IMR-90 (cell line): Measurements from ENCODE around the gene ARL14EP. TPM values are rescaled to one million over a fixed set of nuclear protein-coding genes. Genes with fewer than 3 reads are reported as not detected.

Experiments
- ATAC-seq: fragments of 200-7000 bp; cut with Tn5 transposase; 2 replicates; pipeline ENCODE4 v1.9.1; 2020; ENCODE audit warnings: low read depth, mild to moderate bottlenecking, moderate library complexity
- BruUV-seq: library from RNA; stranded (reverse); fragments of 400-500 nt; replicated peaks from 2 replicates; lab custom pipeline; 2021; lab: Mats Ljungman, UMichigan
- CTCF ChIA-PET: fragments of 300-600 bp; formaldehyde crosslinking; extraction: SDS; loops from one replicate; lab custom pipeline; 2021; ENCODE audit warnings: antibody characterized with exemption; lab: Yijun Ruan, JAX
- POLR2A ChIA-PET: fragments of 300-600 bp; sonication (Branson Sonifier 250); formaldehyde crosslinking; loops from one replicate; lab custom pipeline; 2022; ENCODE audit warnings: antibody characterized with exemption; ENCODE audit not compliant: unreplicated experiment; lab: Charles Lee
- DNase-seq: peaks from one replicate; pipeline ENCODE4 v3.0.0; 2013
- H2AFZ ChIP-seq: replicated peaks from 2 replicates; pipeline ENCODE3; 2013; ENCODE audit warnings: low read length, mild to moderate bottlenecking; ENCODE audit not compliant: poor library complexity
- H2AK5ac ChIP-seq: 2 replicates; pipeline ENCODE4 v1.6.1; 2013; ENCODE audit warnings: low read depth, low read length, inconsistent platforms
- H2AK9ac ChIP-seq: replicated peaks from 2 replicates; pipeline ENCODE3; 2013; ENCODE audit warnings: mild to moderate bottlenecking, low read depth, low read length, moderate library complexity; ENCODE audit not compliant: poor library complexity
- H2BK120ac ChIP-seq: 2 replicates; pipeline ENCODE4 v1.6.1; 2013; ENCODE audit warnings: low read depth, low read length, inconsistent platforms
- H2BK15ac ChIP-seq: 3 replicates; pipeline ENCODE4 v1.6.1; 2013; ENCODE audit warnings: low read depth, low read length, inconsistent platforms
- H2BK20ac ChIP-seq: 2 replicates; pipeline ENCODE4 v1.6.1; 2013; ENCODE audit warnings: low read depth, mild to moderate bottlenecking, inconsistent platforms, low read length, moderate library complexity
- H2BK5ac ChIP-seq: 2 replicates; pipeline ENCODE4 v1.6.1; 2013; ENCODE audit warnings: mild to moderate bottlenecking, low read depth, low read length, inconsistent platforms; ENCODE audit not compliant: poor library complexity, severe bottlenecking
- H3K14ac ChIP-seq: replicated peaks from 2 replicates; pipeline ENCODE4 v1.6.1; 2013; ENCODE audit warnings: low read depth, low read length, inconsistent platforms
- H3K18ac ChIP-seq: 2 replicates; pipeline ENCODE4 v1.6.1; 2013; ENCODE audit warnings: low read depth, low read length, control low read depth
- H3K23ac ChIP-seq: 2 replicates; pipeline ENCODE4 v1.6.1; 2013; ENCODE audit warnings: low read depth, low read length, inconsistent platforms
- H3K27ac ChIP-seq: 2 replicates; pipeline ENCODE4 v1.5.1; 2013; ENCODE audit warnings: mild to moderate bottlenecking, control low read depth, low read length; ENCODE audit not compliant: insufficient read depth
- H3K27me3 ChIP-seq: 2 replicates; pipeline ENCODE4 v1.6.1; 2013; ENCODE audit warnings: low read length; ENCODE audit not compliant: control insufficient read depth, insufficient read depth
- H3K36me3 ChIP-seq: 2 replicates; pipeline ENCODE4 v1.6.1; 2013; ENCODE audit warnings: low read length, mixed read lengths; ENCODE audit not compliant: control insufficient read depth, insufficient read depth
- H3K4ac ChIP-seq: 2 replicates; pipeline ENCODE4 v1.6.1; 2013; ENCODE audit warnings: low read depth, low read length, inconsistent platforms
- H3K4me1 ChIP-seq: 2 replicates; pipeline ENCODE4 v1.6.1; 2013; ENCODE audit warnings: low read length, mixed read lengths; ENCODE audit not compliant: control insufficient read depth, insufficient read depth
- H3K4me2 ChIP-seq: 2 replicates; pipeline ENCODE4 v1.6.1; 2013; ENCODE audit warnings: low read depth, mild to moderate bottlenecking, control low read depth, low read length, moderate library complexity
- H3K4me3 ChIP-seq: 2 replicates; pipeline ENCODE4 v1.5.1; 2013; ENCODE audit warnings: low read depth, mild to moderate bottlenecking, control low read depth, low read length, moderate library complexity; ENCODE audit not compliant: insufficient read depth
- H3K56ac ChIP-seq: 2 replicates; pipeline ENCODE4 v1.6.1; 2013; ENCODE audit warnings: low read length, inconsistent platforms; ENCODE audit not compliant: insufficient read depth; ENCODE audit errors: extremely low read depth
- H3K79me1 ChIP-seq, 2 experiments: 2 replicates each; pipeline ENCODE4 v1.6.1; 2013; ENCODE audit warnings: low read length in 2 of 2, inconsistent platforms in 1 of 2, low read depth in 1 of 2
- H3K9ac ChIP-seq: 2 replicates; pipeline ENCODE4 v1.6.1; 2013; ENCODE audit warnings: low read depth, low read length, control low read depth
- H3K9me1 ChIP-seq: 2 replicates; pipeline ENCODE4 v1.6.1; 2013; ENCODE audit warnings: low read length, inconsistent platforms; ENCODE audit not compliant: insufficient read depth
- H3K9me3 ChIP-seq: 2 replicates; pipeline ENCODE4 v1.6.1; 2013; ENCODE audit warnings: low read length; ENCODE audit not compliant: control insufficient read depth, insufficient read depth
- H4K20me1 ChIP-seq: 2 replicates; pipeline ENCODE4 v1.6.1; 2013; ENCODE audit warnings: low read length, inconsistent platforms; ENCODE audit not compliant: insufficient read depth
- H4K5ac ChIP-seq: 2 replicates; pipeline ENCODE4 v1.6.1; 2013; ENCODE audit warnings: mild to moderate bottlenecking, low read depth, low read length, control low read depth
- H4K8ac ChIP-seq, 2 experiments: 2 replicates each; pipeline ENCODE4 v1.6.1; 2013; ENCODE audit warnings: low read depth in 2 of 2, low read length in 2 of 2, control low read depth in 1 of 2, inconsistent platforms in 1 of 2
- H4K91ac ChIP-seq: 2 replicates; pipeline ENCODE4 v1.6.1; 2013; ENCODE audit warnings: low read depth, low read length, inconsistent platforms; ENCODE audit not compliant: insufficient read depth
- MXI1 ChIP-seq: IDR thresholded peaks from 2 replicates; pipeline ENCODE4 v1.6.1; 2012; ENCODE audit warnings: low read depth, mild to moderate bottlenecking, low read length, moderate library complexity, borderline replicate concordance
- POLR2A ChIP-seq: IDR thresholded peaks from 2 replicates; pipeline ENCODE4 v1.6.1; 2012; ENCODE audit warnings: mild to moderate bottlenecking, low read depth, low read length
- WGBS, 2 experiments: methylation state at CpG; one replicate each; pipeline versions ENCODE4 v1.1.5 to v1.1.7; 2013; ENCODE audit warnings: missing lambda C conversion rate in 2 of 2; ENCODE audit not compliant: insufficient read length in 1 of 2; ENCODE audit errors: extremely low coverage in 2 of 2; 5-methylcytosine and 5-hydroxymethylcytosine counted together
- dilution Hi-C: fragments of 300-500 bp; cut with HindIII; formaldehyde crosslinking; loops from one replicate; pipeline ENCODE4 v1.14.3; 2018; ENCODE audit warnings: low sequenced_read_pairs; ENCODE audit not compliant: unreplicated experiment
- in situ Hi-C: fragments of 300-500 bp; cut with MboI; formaldehyde crosslinking; loops from 3 replicates; pipeline ENCODE4 v1.14.3; 2019; ENCODE audit warnings: low sequenced_read_pairs, inconsistent platforms, mixed read lengths
- intact Hi-C: fragments of 100-400 bp; cut with micrococcal nuclease; formaldehyde crosslinking; loops from 2 replicates; pipeline ENCODE4 v1.10.0; 2022
- polyA plus RNA-seq, 3 experiments: library from polyadenylated mRNA; depleted of rRNA; stranded (reverse); fragments of >200 nt; gene quantifications; 2 replicates each; pipeline ENCODE4 v1.2.3, GENCODE V29; 2012; ENCODE audit warnings: low replicate concordance in 1 of 3
- total RNA-seq: library from RNA; depleted of rRNA; stranded (reverse); fragments of >200 nt; gene quantifications from 2 replicates; pipeline ENCODE4 v1.2.3, GENCODE V29; 2012
- TF ChIP-seq, protein P1 (sequence below): conservative IDR thresholded peaks from 2 replicates; pipeline ENCODE4 v1.5.1; 2012; ENCODE audit warnings: mild to moderate bottlenecking, low read depth, low read length, improper control_type of control experiment

The ARL14EP gene
- total and polyA plus RNA-seq, 2 of the 4 experiments (the other 2 are of a cell fraction), result 13.8 to 15.7 TPM

DNA sequence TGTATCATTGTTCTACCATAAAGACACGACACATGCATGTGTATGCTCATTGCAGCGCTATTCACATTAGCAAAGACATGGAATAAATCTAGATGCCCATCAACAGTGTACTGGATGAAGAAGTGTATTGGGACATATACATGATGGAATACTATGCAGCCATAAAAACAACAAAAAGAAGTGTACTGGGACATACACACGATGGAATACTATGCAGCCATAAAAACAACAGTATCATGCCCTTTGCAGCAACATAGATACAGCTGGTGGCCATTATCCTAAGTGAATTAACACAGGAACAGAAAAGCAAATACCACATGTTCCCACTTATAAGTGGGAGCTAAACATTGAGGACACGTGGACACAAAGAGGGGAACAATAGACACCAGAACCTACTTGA lies 22.7 kb downstream of the ARL14EP start:
- ChIA-PET POLR2A (no interaction called here), CTCF (interaction anchor here (0.6 to 0.8 kb wide), 2 partner anchors 513 to 569 kb away, joined by 4 to 6 read pairs; no protein-coding TSS in a partner anchor)
- Histone ChIP-seq H4K8ac (no peak overlapping the region), H3K23ac (no peak overlapping the region), H2BK5ac (no peak overlapping the region), H3K56ac (no peak overlapping the region), H2BK20ac (no peak overlapping the region), H3K27ac (no peak overlapping the region), H2BK15ac (no peak overlapping the region), H3K9me3 (no peaks in the 10 kb centered on the region), H3K14ac (no peak overlapping the region), H3K9ac (no peak overlapping the region), H2BK120ac (no peak overlapping the region), H4K91ac (no peak overlapping the region), H3K27me3 (no peaks in the 10 kb centered on the region), H2AK5ac (no peak overlapping the region), H3K4me1 (no peaks in the 10 kb centered on the region), H2AFZ (no peak overlapping the region), H2AK9ac (no peak overlapping the region), H3K79me1 (no peaks in the 10 kb centered on the region), H3K4me2 (no peak overlapping the region), H3K9me1 (peaks cover 2% of the 10 kb centered on the region; the same call in 1 of the 2 replicates), H3K36me3 (no peaks in the 10 kb centered on the region), H3K18ac (no peak overlapping the region), H3K4me3 (no peak overlapping the region), H4K5ac (no peak overlapping the region), H4K20me1 (no peaks in the 10 kb centered on the region), H3K4ac (no peak overlapping the region)
- ATAC-seq (no peak), DNase-seq (no peak)
- WGBS, 2 experiments, result no CpG with 5 or more reads among the region's 4 CpGs
- BruUV-seq, result no TSS peak
- intact Hi-C loops, result loop anchor here (1.0 to 2.0 kb wide), 4 partner anchors 307 to 573 kb away; no protein-coding TSS in a partner anchor
- in situ Hi-C loops, result loop anchor here (10.0 kb wide), 1 partner anchor 579 kb away; no protein-coding TSS in a partner anchor
- TF ChIP-seq, protein P1, sequence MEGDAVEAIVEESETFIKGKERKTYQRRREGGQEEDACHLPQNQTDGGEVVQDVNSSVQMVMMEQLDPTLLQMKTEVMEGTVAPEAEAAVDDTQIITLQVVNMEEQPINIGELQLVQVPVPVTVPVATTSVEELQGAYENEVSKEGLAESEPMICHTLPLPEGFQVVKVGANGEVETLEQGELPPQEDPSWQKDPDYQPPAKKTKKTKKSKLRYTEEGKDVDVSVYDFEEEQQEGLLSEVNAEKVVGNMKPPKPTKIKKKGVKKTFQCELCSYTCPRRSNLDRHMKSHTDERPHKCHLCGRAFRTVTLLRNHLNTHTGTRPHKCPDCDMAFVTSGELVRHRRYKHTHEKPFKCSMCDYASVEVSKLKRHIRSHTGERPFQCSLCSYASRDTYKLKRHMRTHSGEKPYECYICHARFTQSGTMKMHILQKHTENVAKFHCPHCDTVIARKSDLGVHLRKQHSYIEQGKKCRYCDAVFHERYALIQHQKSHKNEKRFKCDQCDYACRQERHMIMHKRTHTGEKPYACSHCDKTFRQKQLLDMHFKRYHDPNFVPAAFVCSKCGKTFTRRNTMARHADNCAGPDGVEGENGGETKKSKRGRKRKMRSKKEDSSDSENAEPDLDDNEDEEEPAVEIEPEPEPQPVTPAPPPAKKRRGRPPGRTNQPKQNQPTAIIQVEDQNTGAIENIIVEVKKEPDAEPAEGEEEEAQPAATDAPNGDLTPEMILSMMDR, result no peak
- TF ChIP-seq MXI1 (no peak), POLR2A (no peak)
- dilution Hi-C loops, result no loop called here
